Thyroid gland (tissue), 4 donors: ENCODE results near the gene CR2.

Source experiments
- CTCF ChIP-seq, 6 experiments: fragments of 200-600 bp in 3 of 6; fragments of 450-650 bp in 3 of 6; sonication (generic) in 3 of 6; IDR thresholded peaks; one replicate each; pipeline ENCODE4 v1.5.1; 2016 to 2019; ENCODE audit warnings: antibody characterized with exemption in 6 of 6, mild to moderate bottlenecking in 2 of 6, inconsistent platforms in 1 of 6, moderate library complexity in 1 of 6
- POLR2A ChIP-seq, 2 donors: fragments of 450-650 bp; IDR thresholded peaks; one replicate each; pipeline ENCODE4 v1.6.1; 2017; ENCODE audit warnings: antibody characterized with exemption in 2 of 2, mild to moderate bottlenecking in 2 of 2, moderate library complexity in 1 of 2

- TF ChIP-seq POLR2A (IDR thresholded peaks at IDR 0.05) (no peak), CTCF (IDR thresholded peaks at IDR 0.05) (no peak)
Measured at GRCh38 chr1:207463021-207463420, 8.9 kb downstream of the CR2 start.
